ENCODE results near the gene PDE4D. TPM values are rescaled to one million over a fixed set of nuclear protein-coding genes. Genes with fewer than 3 reads are reported as not detected.

The PDE4D gene
- total RNA-seq, 4 donors from 2014 or later = 14.7 to 36.3 (median 24.7) TPM

DNA sequence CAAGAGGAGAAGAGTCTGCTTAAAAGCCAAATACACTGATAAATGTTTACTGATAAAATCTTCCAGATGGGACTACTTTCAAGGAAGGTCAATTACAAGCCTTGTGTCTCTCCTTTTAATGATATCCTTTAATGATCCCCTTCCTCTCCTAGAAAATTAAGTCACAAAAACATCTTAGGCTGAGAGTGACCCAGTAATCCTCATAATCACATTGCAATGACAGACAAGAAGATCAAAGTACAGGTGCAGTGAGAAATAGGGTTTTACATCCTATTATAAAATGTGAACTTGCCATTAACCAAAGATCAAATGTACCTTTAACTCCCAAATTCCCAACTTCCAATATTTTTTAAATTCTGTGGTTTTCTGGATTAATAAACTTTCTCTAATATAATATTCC lies 795.8 kb downstream of the PDE4D start:
- Histone ChIP-seq H3K9me3 (no peaks in the 10 kb centered on the region), H3K4me3 (replicated peaks in 1 of 3) (no peak overlapping the region), H3K27ac (no peak overlapping the region), H3K27me3 (no peaks in the 10 kb centered on the region), H3K36me3 (no peaks in the 10 kb centered on the region), H3K4me1 (no peaks in the 10 kb centered on the region)
- no peak for DNase-seq
- no peak for TF ChIP-seq POLR2A (IDR thresholded peaks at IDR 0.05)
- TF ChIP-seq, protein P1, sequence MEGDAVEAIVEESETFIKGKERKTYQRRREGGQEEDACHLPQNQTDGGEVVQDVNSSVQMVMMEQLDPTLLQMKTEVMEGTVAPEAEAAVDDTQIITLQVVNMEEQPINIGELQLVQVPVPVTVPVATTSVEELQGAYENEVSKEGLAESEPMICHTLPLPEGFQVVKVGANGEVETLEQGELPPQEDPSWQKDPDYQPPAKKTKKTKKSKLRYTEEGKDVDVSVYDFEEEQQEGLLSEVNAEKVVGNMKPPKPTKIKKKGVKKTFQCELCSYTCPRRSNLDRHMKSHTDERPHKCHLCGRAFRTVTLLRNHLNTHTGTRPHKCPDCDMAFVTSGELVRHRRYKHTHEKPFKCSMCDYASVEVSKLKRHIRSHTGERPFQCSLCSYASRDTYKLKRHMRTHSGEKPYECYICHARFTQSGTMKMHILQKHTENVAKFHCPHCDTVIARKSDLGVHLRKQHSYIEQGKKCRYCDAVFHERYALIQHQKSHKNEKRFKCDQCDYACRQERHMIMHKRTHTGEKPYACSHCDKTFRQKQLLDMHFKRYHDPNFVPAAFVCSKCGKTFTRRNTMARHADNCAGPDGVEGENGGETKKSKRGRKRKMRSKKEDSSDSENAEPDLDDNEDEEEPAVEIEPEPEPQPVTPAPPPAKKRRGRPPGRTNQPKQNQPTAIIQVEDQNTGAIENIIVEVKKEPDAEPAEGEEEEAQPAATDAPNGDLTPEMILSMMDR (IDR thresholded peaks at IDR 0.05) = no peak
- intact Hi-C loops (cut with DNase I) = no loop called here

- DNase-seq = no peak
- intact Hi-C loops (cut with DNase I) = no loop called here
- TF ChIP-seq, protein P1 (IDR thresholded peaks at IDR 0.05) = no peak
- no peak for TF ChIP-seq POLR2A (IDR thresholded peaks at IDR 0.05)
- 68 to 70% methylated on average over 3 of the region's 3 CpGs for WGBS, 2 donors
- no peaks in the 10 kb centered on the region for H3K4me1 ChIP-seq
- H3K9me3 ChIP-seq = no peaks in the 10 kb centered on the region
- no peak overlapping the region for H3K27ac ChIP-seq
- no peaks in the 10 kb centered on the region for H3K36me3 ChIP-seq
- H3K4me3 ChIP-seq (replicated peaks in 1 of 3) = no peak overlapping the region
- H3K27me3 ChIP-seq = no peaks in the 10 kb centered on the region
Measured at GRCh38 chr5:59097116-59097515, 796.4 kb downstream of the PDE4D start.

GRCh38 chr5:59095480-59095879 lies 798.0 kb downstream of the PDE4D start:
- no peaks in the 10 kb centered on the region for H3K9me3 ChIP-seq
- H3K36me3 ChIP-seq = no peaks in the 10 kb centered on the region
- DNase-seq = no peak
- no peak overlapping the region for H3K4me3 ChIP-seq (replicated peaks in 1 of 3)
- no peak overlapping the region for H3K27ac ChIP-seq
- intact Hi-C loops (cut with DNase I) = no loop called here
- 66 to 78% methylated on average over 1 of the region's 1 CpG for WGBS, 2 donors
- TF ChIP-seq, protein P1 (IDR thresholded peaks at IDR 0.05) = no peak
- no peak for TF ChIP-seq POLR2A (IDR thresholded peaks at IDR 0.05)
- H3K27me3 ChIP-seq = no peaks in the 10 kb centered on the region
- H3K4me1 ChIP-seq = no peaks in the 10 kb centered on the region

- Histone ChIP-seq H3K9me3 (no peaks in the 10 kb centered on the region), H3K27ac (no peak overlapping the region), H3K27me3 (no peaks in the 10 kb centered on the region), H3K36me3 (no peaks in the 10 kb centered on the region), H3K4me1 (no peaks in the 10 kb centered on the region), H3K4me3 (replicated peaks in 1 of 3) (no peak overlapping the region)
- WGBS, 2 donors = 90 to 91% methylated on average over 2 of the region's 2 CpGs
- no peak for TF ChIP-seq POLR2A (IDR thresholded peaks at IDR 0.05)
- TF ChIP-seq, protein P1 (IDR thresholded peaks at IDR 0.05) = no peak
- intact Hi-C loops (cut with DNase I) = no loop called here
- no peak for DNase-seq
Measured at GRCh38 chr5:59094864-59095263, 798.7 kb downstream of the PDE4D start.

GRCh38 chr5:59093329-59093728 lies 800.2 kb downstream of the PDE4D start:
- H3K9me3 ChIP-seq = no peaks in the 10 kb centered on the region
- H3K4me3 ChIP-seq (replicated peaks in 1 of 3) = no peak overlapping the region
- H3K27ac ChIP-seq = no peak overlapping the region
- intact Hi-C loops (cut with DNase I) = no loop called here
- WGBS, 2 donors = 95 to 97% methylated on average over 6 of the region's 6 CpGs
- no peaks in the 10 kb centered on the region for H3K27me3 ChIP-seq
- DNase-seq = no peak
- H3K36me3 ChIP-seq = no peaks in the 10 kb centered on the region
- no peaks in the 10 kb centered on the region for H3K4me1 ChIP-seq
- TF ChIP-seq, protein P1 (IDR thresholded peaks at IDR 0.05) = no peak
